ENCODE results near the gene CC2D2A. TPM values are rescaled to one million over a fixed set of nuclear protein-coding genes. Genes with fewer than 3 reads are reported as not detected.

CC2D2A gene
- total and polyA plus RNA-seq, 8 donors: 1.9 to 7.7 (median 3.9) TPM

DNA sequence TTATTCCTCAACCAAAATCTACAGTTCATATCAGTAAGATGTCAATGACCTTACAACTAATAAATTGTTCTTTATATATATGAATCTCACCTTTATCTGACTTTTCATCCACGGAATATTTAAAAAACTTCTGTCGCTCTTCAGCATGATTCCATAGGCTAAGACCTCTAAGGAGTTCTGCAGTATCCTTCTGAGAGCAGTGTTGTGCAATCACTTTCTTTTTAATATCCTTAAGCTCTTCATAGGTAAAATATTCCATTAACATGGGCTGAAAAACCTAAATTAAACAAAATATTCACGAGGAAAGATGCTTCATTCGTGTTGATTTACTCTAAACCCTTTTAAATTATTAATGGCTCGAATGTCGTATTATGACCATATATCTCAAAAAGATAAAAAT lies 168.7 kb downstream of the CC2D2A start:
- peaks cover 0 to 31% (median 7%) of the 10 kb centered on the region in 3 donors for H3K36me3 ChIP-seq
- no peak overlapping the region for H3K27ac ChIP-seq
- intact Hi-C loops (cut with DNase I): no loop called here
- H3K4me1 ChIP-seq: no peaks in the 10 kb centered on the region
- DNase-seq (no peak), ATAC-seq (no peak), FAIRE-seq (no peak)
- no peaks in the 10 kb centered on the region for H3K27me3 ChIP-seq
- no peak overlapping the region for H3K4me3 ChIP-seq
- WGBS, 2 donors: 90 to 92% methylated on average over 6 of the region's 6 CpGs
- no peaks in the 10 kb centered on the region for H3K9me3 ChIP-seq
- TF ChIP-seq, protein P1, sequence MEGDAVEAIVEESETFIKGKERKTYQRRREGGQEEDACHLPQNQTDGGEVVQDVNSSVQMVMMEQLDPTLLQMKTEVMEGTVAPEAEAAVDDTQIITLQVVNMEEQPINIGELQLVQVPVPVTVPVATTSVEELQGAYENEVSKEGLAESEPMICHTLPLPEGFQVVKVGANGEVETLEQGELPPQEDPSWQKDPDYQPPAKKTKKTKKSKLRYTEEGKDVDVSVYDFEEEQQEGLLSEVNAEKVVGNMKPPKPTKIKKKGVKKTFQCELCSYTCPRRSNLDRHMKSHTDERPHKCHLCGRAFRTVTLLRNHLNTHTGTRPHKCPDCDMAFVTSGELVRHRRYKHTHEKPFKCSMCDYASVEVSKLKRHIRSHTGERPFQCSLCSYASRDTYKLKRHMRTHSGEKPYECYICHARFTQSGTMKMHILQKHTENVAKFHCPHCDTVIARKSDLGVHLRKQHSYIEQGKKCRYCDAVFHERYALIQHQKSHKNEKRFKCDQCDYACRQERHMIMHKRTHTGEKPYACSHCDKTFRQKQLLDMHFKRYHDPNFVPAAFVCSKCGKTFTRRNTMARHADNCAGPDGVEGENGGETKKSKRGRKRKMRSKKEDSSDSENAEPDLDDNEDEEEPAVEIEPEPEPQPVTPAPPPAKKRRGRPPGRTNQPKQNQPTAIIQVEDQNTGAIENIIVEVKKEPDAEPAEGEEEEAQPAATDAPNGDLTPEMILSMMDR (IDR thresholded peaks at IDR 0.05): no peak

DNA sequence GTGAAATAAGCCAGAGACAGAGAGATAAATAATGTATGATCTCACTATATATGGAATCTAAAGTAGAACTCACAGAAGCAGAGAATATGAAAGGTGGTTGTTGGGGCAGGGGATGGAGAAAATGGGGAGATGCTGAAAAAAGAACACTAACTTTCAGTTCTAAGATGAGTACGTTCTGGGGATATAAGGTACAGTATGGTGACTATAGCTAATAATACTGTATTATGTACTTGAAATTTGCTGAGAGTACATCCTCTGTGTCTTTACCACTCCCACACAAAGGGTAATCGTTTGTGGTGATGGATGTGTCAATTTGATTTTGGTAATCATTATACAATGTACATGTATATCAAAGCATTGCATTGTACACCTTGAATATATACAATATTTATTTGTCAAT lies 178.9 kb downstream of the CC2D2A start:
- no peak for ATAC-seq
- intact Hi-C loops (cut with DNase I): no loop called here
- Histone ChIP-seq H3K4me3 (no peak overlapping the region), H3K27me3 (no peaks in the 10 kb centered on the region), H3K4me1 (peaks cover 24 to 39% (median 35%) of the 10 kb centered on the region in 3 donors), H3K9me3 (no peaks in the 10 kb centered on the region), H3K27ac (no peak overlapping the region), H3K36me3 (no peaks in the 10 kb centered on the region)
- TF ChIP-seq, protein P1 (IDR thresholded peaks at IDR 0.05): no peak
- no peak for DNase-seq
- 44 to 46% methylated on average over 2 of the region's 2 CpGs for WGBS, 2 donors
- FAIRE-seq: no peak

DNA sequence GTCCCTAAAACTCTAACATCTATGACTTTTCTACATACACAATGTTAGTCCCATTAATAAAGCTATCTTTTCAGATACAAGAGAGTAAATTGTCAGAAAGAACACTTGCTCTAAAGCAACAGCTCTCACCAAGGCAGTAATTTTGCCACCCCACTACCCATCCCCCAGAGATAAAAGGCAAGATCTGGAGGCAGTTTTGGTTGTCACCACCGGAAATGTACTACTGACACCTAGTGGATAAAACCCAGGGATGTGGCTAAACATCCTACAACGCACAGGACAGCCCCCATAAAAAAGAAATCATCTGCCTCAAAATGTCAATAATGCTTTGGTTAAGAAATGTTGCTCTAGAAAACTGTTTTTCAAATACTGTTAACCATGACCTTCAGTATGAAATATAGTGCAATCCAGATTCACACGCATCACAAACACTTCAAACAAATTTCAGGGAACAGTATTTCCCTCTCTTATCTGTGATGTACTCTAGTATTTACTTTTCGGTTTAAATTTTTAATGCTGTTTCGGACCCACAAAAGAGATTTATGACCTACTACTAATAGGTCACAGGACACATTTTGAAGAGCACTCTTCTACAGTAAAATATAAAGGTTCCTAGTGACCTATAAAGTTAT lies 180.3 kb downstream of the CC2D2A start:
- intact Hi-C loops (cut with DNase I): loop anchor here in 1 of 3 donors (5.0 kb wide), 1 partner anchor 173 kb away; no protein-coding TSS in a partner anchor
- H3K27me3 ChIP-seq: no peaks in the 10 kb centered on the region
- H3K36me3 ChIP-seq: no peaks in the 10 kb centered on the region
- DNase-seq (peak in 3 of 6 donors; percentile 9 to 28 (median 25)), FAIRE-seq (peak; percentile 76), ATAC-seq (peak; percentile 59 to 74 (median 68))
- TF ChIP-seq, protein P1 (IDR thresholded peaks at IDR 0.05): peak in 3 of 4 donors; percentile 45 to 53 (median 49)
- H3K4me1 ChIP-seq: peaks cover 24 to 44% (median 37%) of the 10 kb centered on the region in 3 donors
- no peaks in the 10 kb centered on the region for H3K9me3 ChIP-seq
- H3K27ac ChIP-seq: no peak overlapping the region
- 10 to 11% methylated on average over 5 of the region's 5 CpGs for whole genome bisulfite sequencing, 2 donors
- H3K4me3 ChIP-seq: no peak overlapping the region

Other genes with a start within 250 kb of the CC2D2A start
- gene C1QTNF7, start 41.8 kb upstream of the CC2D2A start, total RNA-seq: 1 to 10 TPM in 1 of 6 donors, under 1 TPM in 5; 0.03 to 1.1 (median 0.35) TPM
- under 1 TPM; 0.30 to 0.54 TPM for gene C1QTNF7, start 41.8 kb upstream of the CC2D2A start, polyA plus RNA-seq
- gene FBXL5, start 185.5 kb downstream of the CC2D2A start, total RNA-seq: 10 to 100 TPM; 26.5 to 36.4 (median 31.9) TPM
- gene FBXL5, start 185.5 kb downstream of the CC2D2A start, polyA plus RNA-seq: 10 to 100 TPM; 17.6 to 39.2 TPM
- gene FAM200B, start 211.9 kb downstream of the CC2D2A start, total RNA-seq: 10 to 100 TPM in 5 of 6 donors, 1 to 10 TPM in 1; 8.6 to 19.3 (median 13.9) TPM
- gene FAM200B, start 211.9 kb downstream of the CC2D2A start, polyA plus RNA-seq: 10 to 100 TPM; 24.8 to 36.0 TPM
- 1 to 10 TPM in 2 of 6 donors, under 1 TPM in 4; 0.24 to 2.8 (median 0.41) TPM for gene BST1, start 233.2 kb downstream of the CC2D2A start, total RNA-seq
- gene BST1, start 233.2 kb downstream of the CC2D2A start, polyA plus RNA-seq: under 1 TPM; 0.49 to 0.63 TPM

All from pancreas (tissue), 10 donors.